ENCODE measurements around the gene LRMDA.

- TF ChIP-seq, protein P1, sequence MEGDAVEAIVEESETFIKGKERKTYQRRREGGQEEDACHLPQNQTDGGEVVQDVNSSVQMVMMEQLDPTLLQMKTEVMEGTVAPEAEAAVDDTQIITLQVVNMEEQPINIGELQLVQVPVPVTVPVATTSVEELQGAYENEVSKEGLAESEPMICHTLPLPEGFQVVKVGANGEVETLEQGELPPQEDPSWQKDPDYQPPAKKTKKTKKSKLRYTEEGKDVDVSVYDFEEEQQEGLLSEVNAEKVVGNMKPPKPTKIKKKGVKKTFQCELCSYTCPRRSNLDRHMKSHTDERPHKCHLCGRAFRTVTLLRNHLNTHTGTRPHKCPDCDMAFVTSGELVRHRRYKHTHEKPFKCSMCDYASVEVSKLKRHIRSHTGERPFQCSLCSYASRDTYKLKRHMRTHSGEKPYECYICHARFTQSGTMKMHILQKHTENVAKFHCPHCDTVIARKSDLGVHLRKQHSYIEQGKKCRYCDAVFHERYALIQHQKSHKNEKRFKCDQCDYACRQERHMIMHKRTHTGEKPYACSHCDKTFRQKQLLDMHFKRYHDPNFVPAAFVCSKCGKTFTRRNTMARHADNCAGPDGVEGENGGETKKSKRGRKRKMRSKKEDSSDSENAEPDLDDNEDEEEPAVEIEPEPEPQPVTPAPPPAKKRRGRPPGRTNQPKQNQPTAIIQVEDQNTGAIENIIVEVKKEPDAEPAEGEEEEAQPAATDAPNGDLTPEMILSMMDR (conservative IDR thresholded peaks at IDR 0.05; ENCODE audit: low read depth, low read length), result no peak
- TF ChIP-seq EZH2 (IDR thresholded peaks at IDR 0.05; ENCODE audit: low read length, unreplicated experiment), result no peak
Observed at GRCh38 chr10:75657351-75657750, 225.9 kb downstream of the LRMDA start.
